Measurements from ENCODE around the gene CFTR. TPM values are rescaled to one million over a fixed set of nuclear protein-coding genes. Genes with fewer than 3 reads are reported as not detected.
A peak's percentile ranks its signal among the peaks of the same experiment; 100 is the strongest.

The CFTR gene
- total RNA-seq, 2 donors from 2014 or later = 251 to 329 TPM

DNA sequence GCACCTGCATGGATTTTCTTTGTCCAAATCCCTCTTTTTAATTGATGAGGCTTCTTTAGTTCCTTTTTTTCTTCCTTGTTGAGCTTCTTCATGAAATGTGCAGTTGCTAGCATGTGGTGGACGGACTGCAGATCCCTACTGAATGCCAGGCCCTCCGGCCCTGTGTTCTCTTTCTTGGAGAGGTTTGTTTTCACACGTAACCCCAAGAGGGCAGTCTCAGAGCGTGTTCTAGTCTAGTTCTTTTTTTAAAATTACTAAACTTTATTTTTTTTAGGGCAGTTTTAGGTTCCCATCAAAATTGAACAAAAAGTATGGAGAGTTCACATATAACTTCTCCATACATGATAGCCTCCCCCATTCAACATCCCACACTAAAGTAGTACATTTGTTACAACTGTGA is 190.0 kb downstream of the CFTR start:
- intact Hi-C loops (cut with DNase I) = no loop called here
- Histone ChIP-seq H3K4me1 (peaks cover 7% of the 10 kb centered on the region), H3K36me3 (replicated peaks in 1 of 2; ENCODE audit: insufficient read depth in 1 of 2, low read depth in 2 of 2) (no peaks in the 10 kb centered on the region), H3K27ac (no peak overlapping the region), H3K27me3 (no peaks in the 10 kb centered on the region), H3K4me3 (no peak overlapping the region), H3K9me3 (no peaks in the 10 kb centered on the region)
- 56 to 70% methylated on average over 4 of the region's 4 CpGs for WGBS, 2 donors
- ATAC-seq (no peak), DNase-seq (no peak)
- no peak for TF ChIP-seq POLR2A (IDR thresholded peaks at IDR 0.05)
- TF ChIP-seq, protein P1, sequence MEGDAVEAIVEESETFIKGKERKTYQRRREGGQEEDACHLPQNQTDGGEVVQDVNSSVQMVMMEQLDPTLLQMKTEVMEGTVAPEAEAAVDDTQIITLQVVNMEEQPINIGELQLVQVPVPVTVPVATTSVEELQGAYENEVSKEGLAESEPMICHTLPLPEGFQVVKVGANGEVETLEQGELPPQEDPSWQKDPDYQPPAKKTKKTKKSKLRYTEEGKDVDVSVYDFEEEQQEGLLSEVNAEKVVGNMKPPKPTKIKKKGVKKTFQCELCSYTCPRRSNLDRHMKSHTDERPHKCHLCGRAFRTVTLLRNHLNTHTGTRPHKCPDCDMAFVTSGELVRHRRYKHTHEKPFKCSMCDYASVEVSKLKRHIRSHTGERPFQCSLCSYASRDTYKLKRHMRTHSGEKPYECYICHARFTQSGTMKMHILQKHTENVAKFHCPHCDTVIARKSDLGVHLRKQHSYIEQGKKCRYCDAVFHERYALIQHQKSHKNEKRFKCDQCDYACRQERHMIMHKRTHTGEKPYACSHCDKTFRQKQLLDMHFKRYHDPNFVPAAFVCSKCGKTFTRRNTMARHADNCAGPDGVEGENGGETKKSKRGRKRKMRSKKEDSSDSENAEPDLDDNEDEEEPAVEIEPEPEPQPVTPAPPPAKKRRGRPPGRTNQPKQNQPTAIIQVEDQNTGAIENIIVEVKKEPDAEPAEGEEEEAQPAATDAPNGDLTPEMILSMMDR (IDR thresholded peaks at IDR 0.05) = no peak

DNA sequence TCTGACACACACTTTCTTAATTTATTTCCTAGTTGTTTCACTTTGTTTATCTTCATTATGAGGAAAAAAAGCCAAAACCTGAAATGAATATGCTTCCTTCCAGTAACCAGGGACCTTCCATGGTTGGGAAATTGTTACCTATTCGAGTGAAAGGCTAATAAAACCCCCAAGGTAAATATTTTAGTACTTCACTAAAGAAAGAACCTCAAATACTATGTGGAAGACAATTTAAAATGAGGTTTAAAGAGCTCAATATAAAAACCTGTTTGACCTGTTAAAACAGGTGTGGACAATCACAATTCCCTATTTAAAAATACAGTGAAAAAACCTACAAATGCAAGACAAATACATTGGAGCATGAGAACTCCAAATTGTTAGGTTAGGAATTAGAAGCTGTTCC is 192.6 kb downstream of the CFTR start:
- H3K4me1 ChIP-seq = peaks cover 7% of the 10 kb centered on the region
- TF ChIP-seq POLR2A (IDR thresholded peaks at IDR 0.05) = no peak
- TF ChIP-seq, protein P1 (IDR thresholded peaks at IDR 0.05) = no peak
- no peak for DNase-seq
- no peak overlapping the region for H3K4me3 ChIP-seq
- peak; percentile 3 for ATAC-seq
- no peaks in the 10 kb centered on the region for H3K27me3 ChIP-seq
- H3K36me3 ChIP-seq (replicated peaks in 1 of 2; ENCODE audit: insufficient read depth in 1 of 2, low read depth in 2 of 2) = no peaks in the 10 kb centered on the region
- H3K9me3 ChIP-seq = no peaks in the 10 kb centered on the region
- peak overlapping the region in 3 of 4 donors; percentile 39 to 66 (median 53) for H3K27ac ChIP-seq
- 18 to 24% methylated on average over 1 of the region's 1 CpG for WGBS, 2 donors
- intact Hi-C loops (cut with DNase I) = no loop called here

DNA sequence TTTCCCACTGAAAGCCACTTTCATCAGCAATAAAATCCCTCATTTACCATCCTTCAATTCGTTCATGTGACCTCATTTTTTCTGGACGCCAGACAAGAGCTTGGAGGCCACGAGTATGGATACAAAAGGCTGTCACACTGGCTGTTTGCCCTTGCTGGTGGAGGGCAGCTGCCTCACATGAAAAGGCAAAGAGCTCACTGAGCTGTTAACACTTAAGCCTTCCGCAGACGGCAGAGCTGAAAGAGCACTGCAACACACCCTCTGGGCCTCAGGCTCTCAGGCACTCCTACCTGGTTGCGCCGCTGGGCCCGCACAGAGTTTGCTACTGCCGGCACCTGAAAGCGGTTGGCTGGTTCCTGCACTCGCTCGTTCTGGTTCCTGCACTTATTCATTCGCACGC is 193.5 kb downstream of the CFTR start:
- Histone ChIP-seq H3K27ac (peak overlapping the region in 3 of 4 donors; percentile 39 to 66 (median 53)), H3K4me3 (no peak overlapping the region), H3K36me3 (replicated peaks in 1 of 2; ENCODE audit: insufficient read depth in 1 of 2, low read depth in 2 of 2) (no peaks in the 10 kb centered on the region), H3K27me3 (no peaks in the 10 kb centered on the region), H3K4me1 (peaks cover 7% of the 10 kb centered on the region), H3K9me3 (no peaks in the 10 kb centered on the region)
- DNase-seq (peak; percentile 48 to 67 (median 63)), ATAC-seq (peak; percentile 76)
- TF ChIP-seq POLR2A (IDR thresholded peaks at IDR 0.05) = peak in 1 of 3 donors; percentile 15
- TF ChIP-seq, protein P1 (IDR thresholded peaks at IDR 0.05) = no peak
- WGBS, 2 donors = 35 to 55% methylated on average over 7 to 14 of the region's 14 CpGs
- intact Hi-C loops (cut with DNase I) = no loop called here

DNA sequence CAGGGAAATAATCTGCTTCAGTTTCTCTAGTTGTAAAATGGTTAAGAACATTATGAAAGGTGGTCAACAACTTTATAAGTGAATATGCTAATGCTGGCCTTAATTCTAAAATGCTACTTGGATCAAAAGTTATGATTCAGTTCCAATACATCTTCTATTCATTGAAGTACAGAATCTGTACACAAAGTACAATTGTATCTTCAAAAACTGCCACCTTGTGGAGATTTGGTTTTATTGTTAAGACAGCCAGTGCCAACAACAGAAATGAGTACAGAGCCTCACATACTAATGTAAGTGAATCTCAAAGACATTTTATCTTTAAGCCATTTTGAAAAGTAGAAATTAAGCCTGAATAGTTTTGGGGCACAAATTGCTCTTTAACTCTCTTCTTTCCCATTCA is 194.0 kb downstream of the CFTR start:
- H3K4me3 ChIP-seq = no peak overlapping the region
- intact Hi-C loops (cut with DNase I) = no loop called here
- peak; percentile 46 for ATAC-seq
- peak overlapping the region in 3 of 4 donors; percentile 39 to 66 (median 53) for H3K27ac ChIP-seq
- H3K4me1 ChIP-seq = peaks cover 7% of the 10 kb centered on the region
- no peaks in the 10 kb centered on the region for H3K9me3 ChIP-seq
- no peaks in the 10 kb centered on the region for H3K27me3 ChIP-seq
- DNase-seq = no peak
- no peaks in the 10 kb centered on the region for H3K36me3 ChIP-seq (replicated peaks in 1 of 2; ENCODE audit: insufficient read depth in 1 of 2, low read depth in 2 of 2)
- TF ChIP-seq, protein P1 (IDR thresholded peaks at IDR 0.05) = peak in 5 of 7 experiments; percentile 30 to 56 (median 39)
- no peak for TF ChIP-seq POLR2A (IDR thresholded peaks at IDR 0.05)

DNA sequence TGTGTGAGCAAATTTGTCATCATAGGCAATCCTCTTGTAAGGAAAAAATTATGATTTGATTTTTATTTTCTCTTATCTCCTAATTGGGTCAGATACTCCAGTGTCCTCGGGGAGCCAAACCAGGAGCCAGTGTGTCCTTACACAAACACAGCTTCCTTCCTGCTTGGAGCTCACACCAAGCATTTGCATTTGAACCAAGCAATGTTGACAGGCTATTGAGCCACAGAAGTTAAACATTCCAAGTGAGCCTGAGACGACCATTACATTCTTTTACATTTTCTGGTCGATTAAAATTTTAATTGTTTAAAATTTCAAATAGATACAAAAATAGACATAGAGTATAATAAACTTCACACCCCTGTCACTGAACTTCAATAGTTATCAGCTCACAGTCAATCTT is 194.8 kb downstream of the CFTR start:
- peaks cover 7% of the 10 kb centered on the region for H3K4me1 ChIP-seq
- H3K27me3 ChIP-seq = no peaks in the 10 kb centered on the region
- no peak overlapping the region for H3K27ac ChIP-seq
- intact Hi-C loops (cut with DNase I) = no loop called here
- H3K4me3 ChIP-seq = no peak overlapping the region
- ATAC-seq (no peak), DNase-seq (no peak)
- H3K9me3 ChIP-seq = no peaks in the 10 kb centered on the region
- TF ChIP-seq, protein P1 (IDR thresholded peaks at IDR 0.05) = no peak
- TF ChIP-seq POLR2A (IDR thresholded peaks at IDR 0.05) = no peak
- H3K36me3 ChIP-seq (replicated peaks in 1 of 2; ENCODE audit: insufficient read depth in 1 of 2, low read depth in 2 of 2) = no peaks in the 10 kb centered on the region
- 3 to 4% methylated on average over 3 of the region's 3 CpGs for WGBS, 2 donors

Data from body of pancreas (tissue), 4 donors.